GM21528 (cell line): ENCODE measurements around the gene GSTT4.
"Not testable (repeated sequence)": the region's sequence is repeated elsewhere in the genome, so short reads cannot be mapped to it uniquely, and the experiment has no call there.

Experiments
- ATAC-seq: cut with Tn5 transposase; IDR thresholded peaks from one replicate; pipeline ENCODE4 v1.9.1; 2021; ENCODE audit warnings: mild to moderate bottlenecking, moderate library complexity; ENCODE audit not compliant: unreplicated experiment, low FRiP score

GSTT4 gene

GRCh38 chr22:24026056-24026455 is 20.8 kb upstream of the GSTT4 start:
- no peak for ATAC-seq

GRCh38 chr22:24025475-24025874 is 20.2 kb upstream of the GSTT4 start:
- ATAC-seq, result no peak

- no peak for ATAC-seq
Observed at GRCh38 chr22:24024354-24024753, 19.1 kb upstream of the GSTT4 start.

- no peak for ATAC-seq
Observed at GRCh38 chr22:24023204-24023789, 18.0 kb upstream of the GSTT4 start.

GRCh38 chr22:24021304-24021703 is 16.1 kb upstream of the GSTT4 start:
- ATAC-seq, result no peak

- ATAC-seq, result no peak
Observed at GRCh38 chr22:24016156-24016555, 10.9 kb upstream of the GSTT4 start.

- no peak for ATAC-seq
Observed at GRCh38 chr22:24011735-24012068, 6.4 kb upstream of the GSTT4 start.

- no peak for ATAC-seq
Observed at GRCh38 chr22:24010018-24010391, 4.8 kb upstream of the GSTT4 start.

- no peak for ATAC-seq
Observed at GRCh38 chr22:24009227-24010017, 4.2 kb upstream of the GSTT4 start.

- no peak for ATAC-seq
Observed at GRCh38 chr22:24008381-24009226, 3.4 kb upstream of the GSTT4 start.

GRCh38 chr22:24008022-24008283 is 2.7 kb upstream of the GSTT4 start:
- ATAC-seq, result no peak

GRCh38 chr22:24007253-24008021 is 2.2 kb upstream of the GSTT4 start:
- no peak for ATAC-seq

GRCh38 chr22:24006914-24007214 is 1.6 kb upstream of the GSTT4 start:
- ATAC-seq, result no peak

- no peak for ATAC-seq
Observed at GRCh38 chr22:24006207-24006913, 1.1 kb upstream of the GSTT4 start.

GRCh38 chr22:24003887-24004286 is 1.4 kb downstream of the GSTT4 start:
- ATAC-seq, result no peak

GRCh38 chr22:24002851-24003250 is 2.4 kb downstream of the GSTT4 start:
- no peak for ATAC-seq

GRCh38 chr22:24002272-24002671 is 3.0 kb downstream of the GSTT4 start:
- no peak for ATAC-seq

GRCh38 chr22:24001314-24001713 is 3.9 kb downstream of the GSTT4 start:
- ATAC-seq, result no peak

- ATAC-seq, result not testable (repeated sequence)
Observed at GRCh38 chr22:23999779-24000178, 5.5 kb downstream of the GSTT4 start.

- ATAC-seq, result no peak
Observed at GRCh38 chr22:23997092-23997491, 8.2 kb downstream of the GSTT4 start.
